Measurements from ENCODE around the gene SELENOH. TPM values are rescaled to one million over a fixed set of nuclear protein-coding genes. Genes with fewer than 3 reads are reported as not detected.
A peak's percentile ranks its signal among the peaks of the same experiment; 100 is the strongest.
"Not testable (repeated sequence)": the region's sequence is repeated elsewhere in the genome, so short reads cannot be mapped to it uniquely, and the experiment has no call there.

SELENOH gene
- total and polyA plus RNA-seq, 7 donors = 130 to 188 (median 149) TPM

DNA sequence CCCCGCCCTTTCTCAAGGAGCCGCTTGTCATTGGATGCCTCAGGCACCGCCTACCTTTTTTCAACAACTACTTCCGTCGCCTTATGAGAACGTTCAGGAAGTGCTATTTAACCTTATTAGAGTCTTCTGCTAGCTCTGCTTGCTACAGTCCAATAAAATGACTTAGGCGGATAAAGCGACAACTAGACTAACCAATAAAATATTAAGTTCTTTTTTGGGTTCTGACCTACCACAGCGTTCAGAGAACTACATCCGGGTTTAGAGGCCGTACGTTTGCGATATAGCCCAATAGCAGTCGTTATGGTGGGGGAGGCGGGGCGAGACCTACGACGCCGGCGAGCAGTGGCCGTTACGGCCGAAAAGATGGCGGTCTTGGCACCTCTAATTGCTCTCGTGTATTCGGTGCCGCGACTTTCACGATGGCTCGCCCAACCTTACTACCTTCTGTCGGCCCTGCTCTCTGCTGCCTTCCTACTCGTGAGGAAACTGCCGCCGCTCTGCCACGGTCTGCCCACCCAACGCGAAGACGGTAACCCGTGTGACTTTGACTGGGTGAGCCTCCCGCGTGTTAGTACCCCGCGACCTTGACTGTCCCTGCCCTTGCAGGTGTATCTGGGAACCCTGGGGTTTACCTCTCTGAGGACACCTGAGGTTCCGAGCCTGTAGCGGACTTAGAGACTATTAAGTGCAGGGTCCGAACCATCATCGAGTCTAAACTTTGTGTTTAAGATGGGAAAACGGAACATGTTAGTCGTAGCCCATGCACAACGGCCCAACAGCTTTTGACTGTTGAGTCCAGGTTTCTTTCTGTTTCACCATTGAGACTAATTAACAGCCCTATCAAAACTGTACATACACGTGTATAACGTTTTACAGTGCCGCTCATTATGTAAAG lies 28.8 kb upstream of the SELENOH start, which contains the start of gene TMX2:
TSS of gene TMX2 (plus strand) at position 338 of the 895 bp plus-strand sequence. CDS start at position 364, 26 bp downstream.
- intact Hi-C loops (cut with DNase I) = loop anchor here (2.0 to 5.0 kb wide), 3 partner anchors 28 to 50 kb away; partner anchors contain the start of genes CTNND1, SELENOH and ZDHHC5
- Histone ChIP-seq H3K27ac (peak within 1 kb of the TSS; percentile 89 to 97 (median 92)), H3K36me3 (peaks cover 0 to 5% (median 0%) of the 10 kb centered on the region in 4 donors), H3K4me1 (peaks cover 0 to 42% (median 36%) of the 10 kb centered on the region in 4 donors), H3K27me3 (no peaks in the 10 kb centered on the region), H3K9me3 (no peaks in the 10 kb centered on the region), H3K4me3 (peak within 1 kb of the TSS; percentile 96 to 98 (median 96))
- TF ChIP-seq CTCF (IDR thresholded peaks at IDR 0.05) (no peak), POLR2A (IDR thresholded peaks at IDR 0.05) (peak; percentile 23 to 34), POLR2AphosphoS5 (IDR thresholded peaks at IDR 0.05) (peak; percentile 56 to 86 (median 70)), EP300 (IDR thresholded peaks at IDR 0.05) (no peak)
- DNase-seq = peak; percentile 97
- WGBS, 2 donors = 0% methylated on average over 53 of the region's 53 CpGs

- peak overlapping the region in 2 of 4 donors; percentile 96 to 98 for H3K4me3 ChIP-seq
- peaks cover 0 to 42% (median 36%) of the 10 kb centered on the region in 4 donors for H3K4me1 ChIP-seq
Observed at GRCh38 chr11:57713835-57714234, 27.5 kb upstream of the SELENOH start.

GRCh38 chr11:57716726-57717125 lies 24.6 kb upstream of the SELENOH start:
- H3K4me3 ChIP-seq; H3K27me3 ChIP-seq; intact Hi-C loops (cut with DNase I); DNase-seq; H3K27ac ChIP-seq; H3K9me3 ChIP-seq: not testable (repeated sequence)
- 96 to 97% methylated on average over 33 of the region's 34 CpGs for WGBS, 2 donors
- Histone ChIP-seq H3K36me3 (peaks cover 0 to 19% (median 0%) of the 10 kb centered on the region in 4 donors), H3K4me1 (peaks cover 0 to 24% (median 23%) of the 10 kb centered on the region in 4 donors)

More at GRCh38 chr11:57713835-57714234, 27.5 kb upstream of the SELENOH start:
- H3K27me3 ChIP-seq = no peaks in the 10 kb centered on the region
- no peak for TF ChIP-seq POLR2A (IDR thresholded peaks at IDR 0.05)
- TF ChIP-seq POLR2AphosphoS5 (IDR thresholded peaks at IDR 0.05) = no peak
- TF ChIP-seq CTCF (IDR thresholded peaks at IDR 0.05) = no peak
- TF ChIP-seq EP300 (IDR thresholded peaks at IDR 0.05) = no peak
- H3K36me3 ChIP-seq = peaks cover 0 to 8% (median 0%) of the 10 kb centered on the region in 4 donors
- no peak for DNase-seq
- intact Hi-C loops (cut with DNase I) = loop anchor here (2.0 to 5.0 kb wide), 3 partner anchors 27 to 48 kb away; partner anchors contain the start of genes CTNND1, SELENOH and ZDHHC5
- H3K9me3 ChIP-seq = no peaks in the 10 kb centered on the region
- 93 to 95% methylated on average over 2 of the region's 2 CpGs for WGBS, 2 donors
- no peak overlapping the region for H3K27ac ChIP-seq

- DNase-seq = no peak
- no peak overlapping the region for H3K4me3 ChIP-seq
- H3K27ac ChIP-seq = no peak overlapping the region
- H3K9me3 ChIP-seq = no peaks in the 10 kb centered on the region
- H3K36me3 ChIP-seq = peaks cover 0 to 3% (median 0%) of the 10 kb centered on the region in 4 donors
- intact Hi-C loops (cut with DNase I) = no loop called here
- TF ChIP-seq POLR2A (IDR thresholded peaks at IDR 0.05) (no peak), EP300 (IDR thresholded peaks at IDR 0.05) (no peak), CTCF (IDR thresholded peaks at IDR 0.05) (no peak), POLR2AphosphoS5 (IDR thresholded peaks at IDR 0.05) (no peak)
- H3K27me3 ChIP-seq = no peaks in the 10 kb centered on the region
- WGBS, 2 donors = 71 to 76% methylated on average over 2 of the region's 2 CpGs
- no peaks in the 10 kb centered on the region for H3K4me1 ChIP-seq
Observed at GRCh38 chr11:57727185-57727584, 14.1 kb upstream of the SELENOH start.

DNA sequence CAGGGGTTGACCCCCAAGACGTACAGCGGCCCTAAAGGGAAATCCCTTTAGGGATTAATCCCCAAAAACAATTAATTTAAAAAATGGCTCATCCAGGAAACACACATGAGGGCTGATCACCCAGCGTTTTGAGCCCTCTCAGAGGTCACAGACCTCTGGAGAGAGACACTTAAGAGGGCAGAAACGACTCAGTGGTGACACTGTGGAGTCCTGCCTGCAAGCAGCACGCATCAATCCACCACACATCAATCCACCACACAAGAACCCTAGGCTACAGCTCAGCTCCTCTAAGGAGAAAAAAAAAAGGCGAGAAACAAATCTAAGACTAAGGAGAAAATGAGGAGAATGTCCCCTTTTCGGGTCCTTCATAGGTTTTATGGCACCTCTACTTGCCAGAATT lies 12.5 kb upstream of the SELENOH start:
- no peak overlapping the region for H3K4me3 ChIP-seq

More for the DNA sequence above, 12.5 kb upstream of the SELENOH start:
- Histone ChIP-seq H3K9me3 (no peaks in the 10 kb centered on the region), H3K27me3 (no peaks in the 10 kb centered on the region), H3K36me3 (peaks cover 0 to 3% (median 0%) of the 10 kb centered on the region in 4 donors), H3K27ac (no peak overlapping the region), H3K4me1 (no peaks in the 10 kb centered on the region)
- no peak for DNase-seq
- intact Hi-C loops (cut with DNase I) = no loop called here
- no peak for TF ChIP-seq EP300 (IDR thresholded peaks at IDR 0.05)
- TF ChIP-seq POLR2AphosphoS5 (IDR thresholded peaks at IDR 0.05) = no peak
- TF ChIP-seq CTCF (IDR thresholded peaks at IDR 0.05) = no peak
- TF ChIP-seq POLR2A (IDR thresholded peaks at IDR 0.05) = no peak
- WGBS, 2 donors = 72 to 82% methylated on average over 7 of the region's 7 CpGs

Data from sigmoid colon (tissue), 7 donors.